ENCODE results near the gene MGMT. TPM values are rescaled to one million over a fixed set of nuclear protein-coding genes. Genes with fewer than 3 reads are reported as not detected.

Gene MGMT
- total and polyA plus RNA-seq, 2 donors (not counting 3 experiments of a cell fraction or from before 2014, with no cell fraction given): 15.0 to 15.2 TPM

DNA sequence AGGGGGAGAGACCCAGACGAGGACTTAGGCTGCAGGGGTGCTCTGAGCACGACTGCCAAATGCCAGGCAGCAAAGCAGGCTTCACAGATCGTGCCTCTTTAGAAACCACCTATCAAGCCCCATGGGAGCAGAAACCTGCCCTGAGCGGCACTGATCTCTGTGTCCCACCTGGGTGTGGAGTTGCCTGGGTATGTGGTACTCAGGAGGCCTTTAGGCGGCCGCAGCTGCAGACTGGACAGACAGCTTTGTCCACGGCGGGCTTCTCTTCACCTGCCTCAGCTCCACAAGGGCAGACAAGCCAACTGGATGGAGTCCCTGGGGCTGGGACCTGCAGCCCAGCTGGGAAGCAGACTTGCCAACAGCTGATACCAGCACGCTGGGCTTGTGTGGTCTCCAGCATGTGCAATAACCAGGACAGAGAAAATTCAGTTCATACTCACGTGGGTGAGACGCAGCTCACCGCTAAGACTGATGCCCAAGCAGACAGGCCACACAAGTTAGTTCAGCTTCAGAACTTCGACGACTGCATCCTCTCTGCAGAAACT is 333.8 kb downstream of the MGMT start:
- FAIRE-seq (no peak), DNase-seq (ENCODE audit: low read depth, low spot score) (no peak)
- Histone ChIP-seq H3K27me3 (ENCODE audit: control insufficient read depth in 2 of 2, insufficient read depth in 2 of 2, low read length in 2 of 2) (no peaks in the 10 kb centered on the region), H3K36me3 (ENCODE audit: control insufficient read depth in 2 of 2, extremely low read depth in 1 of 2, insufficient read depth in 2 of 2, low read length in 2 of 2) (no peaks in the 10 kb centered on the region), H3K9ac (replicated peaks; ENCODE audit: extremely low read depth, insufficient read depth, low read length) (no peak overlapping the region), H3K27ac (ENCODE audit: insufficient read depth, low read depth, low read length) (no peak overlapping the region), H3K9me3 (replicated peaks; ENCODE audit: control insufficient read depth, insufficient read depth, low read length) (peaks cover 2% of the 10 kb centered on the region), H4K20me1 (replicated peaks; ENCODE audit: control insufficient read depth, extremely low read depth, insufficient read depth, low read length) (no peaks in the 10 kb centered on the region), H3K4me2 (ENCODE audit: insufficient read depth, low read length) (no peak overlapping the region), H2AFZ (ENCODE audit: low read depth, low read length) (no peak overlapping the region), H3K4me1 (ENCODE audit: control insufficient read depth, extremely low read depth, insufficient read depth, low read length) (no peaks in the 10 kb centered on the region), H3K4me3 (replicated peaks in 1 of 3; ENCODE audit: insufficient read depth in 1 of 3, low read depth in 1 of 3, low read length in 3 of 3) (no peak overlapping the region), H3K9me1 (replicated peaks; ENCODE audit: control insufficient read depth, extremely low read depth, insufficient read depth, low read length) (no peaks in the 10 kb centered on the region), H3K79me2 (ENCODE audit: control insufficient read depth, insufficient read depth, low read length) (no peaks in the 10 kb centered on the region)
- intact Hi-C loops (cut with micrococcal nuclease) (no loop called here), dilution Hi-C loops (cut with MboI; ENCODE audit: extremely low pct_ligation_motif_present, low sequenced_read_pairs) (no loop called here)
- no TSS peak for BruUV-seq (replicated peaks)
- POLR2A ChIA-PET: no interaction called here
- TF ChIP-seq, protein P1, sequence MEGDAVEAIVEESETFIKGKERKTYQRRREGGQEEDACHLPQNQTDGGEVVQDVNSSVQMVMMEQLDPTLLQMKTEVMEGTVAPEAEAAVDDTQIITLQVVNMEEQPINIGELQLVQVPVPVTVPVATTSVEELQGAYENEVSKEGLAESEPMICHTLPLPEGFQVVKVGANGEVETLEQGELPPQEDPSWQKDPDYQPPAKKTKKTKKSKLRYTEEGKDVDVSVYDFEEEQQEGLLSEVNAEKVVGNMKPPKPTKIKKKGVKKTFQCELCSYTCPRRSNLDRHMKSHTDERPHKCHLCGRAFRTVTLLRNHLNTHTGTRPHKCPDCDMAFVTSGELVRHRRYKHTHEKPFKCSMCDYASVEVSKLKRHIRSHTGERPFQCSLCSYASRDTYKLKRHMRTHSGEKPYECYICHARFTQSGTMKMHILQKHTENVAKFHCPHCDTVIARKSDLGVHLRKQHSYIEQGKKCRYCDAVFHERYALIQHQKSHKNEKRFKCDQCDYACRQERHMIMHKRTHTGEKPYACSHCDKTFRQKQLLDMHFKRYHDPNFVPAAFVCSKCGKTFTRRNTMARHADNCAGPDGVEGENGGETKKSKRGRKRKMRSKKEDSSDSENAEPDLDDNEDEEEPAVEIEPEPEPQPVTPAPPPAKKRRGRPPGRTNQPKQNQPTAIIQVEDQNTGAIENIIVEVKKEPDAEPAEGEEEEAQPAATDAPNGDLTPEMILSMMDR (IDR thresholded peaks at IDR 0.05; ENCODE audit: extremely low read depth in 1 of 2, insufficient read depth in 1 of 2, low read depth in 1 of 2, low read length in 2 of 2): no peak
- no peak for TF ChIP-seq FOS (IDR thresholded peaks at IDR 0.05; ENCODE audit: borderline replicate concordance, insufficient read depth, low read length)
- TF ChIP-seq EZH2 (IDR thresholded peaks at IDR 0.05; ENCODE audit: borderline replicate concordance, low read depth, low read length, severe bottlenecking): no peak
- no peak for TF ChIP-seq MYC (IDR thresholded peaks at IDR 0.05; ENCODE audit: low read depth, low read length)
- TF ChIP-seq GATA2 (IDR thresholded peaks at IDR 0.05; ENCODE audit: insufficient read depth, insufficient read length, low read depth, low read length): no peak
- CTCF ChIA-PET: no interaction called here

DNA sequence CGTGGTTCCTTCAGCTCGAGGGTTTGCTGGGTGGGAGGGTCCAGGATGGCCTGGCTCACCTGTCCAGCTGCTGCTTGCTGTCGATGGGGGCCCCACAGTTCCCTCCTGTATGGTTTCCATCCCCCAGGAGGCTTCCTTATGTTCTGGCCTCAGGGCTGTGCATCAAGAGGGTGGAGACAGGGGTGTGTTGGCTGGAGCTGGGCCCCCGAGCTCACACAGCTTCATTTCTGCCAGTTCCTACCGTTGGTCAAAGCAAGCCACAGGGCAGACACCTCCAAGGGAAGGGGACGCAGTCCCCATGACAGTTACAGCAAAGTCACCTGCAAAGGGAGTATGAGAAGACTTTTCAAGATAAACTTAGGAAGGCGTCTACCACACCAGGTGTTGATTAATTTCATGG is 340.2 kb downstream of the MGMT start:
- H4K20me1 ChIP-seq (replicated peaks; ENCODE audit: control insufficient read depth, extremely low read depth, insufficient read depth, low read length): no peaks in the 10 kb centered on the region
- no peaks in the 10 kb centered on the region for H3K27me3 ChIP-seq (ENCODE audit: control insufficient read depth in 2 of 2, insufficient read depth in 2 of 2, low read length in 2 of 2)
- H3K9ac ChIP-seq (replicated peaks; ENCODE audit: extremely low read depth, insufficient read depth, low read length): no peak overlapping the region
- H3K27ac ChIP-seq (ENCODE audit: insufficient read depth, low read depth, low read length): no peak overlapping the region
- H2AFZ ChIP-seq (ENCODE audit: low read depth, low read length): no peak overlapping the region
- H3K4me1 ChIP-seq (ENCODE audit: control insufficient read depth, extremely low read depth, insufficient read depth, low read length): no peaks in the 10 kb centered on the region
- TF ChIP-seq POLR2AphosphoS5 (IDR thresholded peaks at IDR 0.05; ENCODE audit: insufficient read depth, low read depth, low read length): no peak
- TF ChIP-seq, protein P2, sequence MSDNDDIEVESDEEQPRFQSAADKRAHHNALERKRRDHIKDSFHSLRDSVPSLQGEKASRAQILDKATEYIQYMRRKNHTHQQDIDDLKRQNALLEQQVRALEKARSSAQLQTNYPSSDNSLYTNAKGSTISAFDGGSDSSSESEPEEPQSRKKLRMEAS (IDR thresholded peaks at IDR 0.05; ENCODE audit: insufficient read depth, insufficient read length): no peak
- no peak for TF ChIP-seq POLR2A (IDR thresholded peaks at IDR 0.05; ENCODE audit: low read depth, low read length)
- TF ChIP-seq GATA2 (IDR thresholded peaks at IDR 0.05; ENCODE audit: insufficient read depth, insufficient read length, low read depth, low read length): no peak
- TF ChIP-seq FOS (IDR thresholded peaks at IDR 0.05; ENCODE audit: borderline replicate concordance, insufficient read depth, low read length): no peak
- no peak for TF ChIP-seq EZH2 (IDR thresholded peaks at IDR 0.05; ENCODE audit: borderline replicate concordance, low read depth, low read length, severe bottlenecking)
- TF ChIP-seq MYC (IDR thresholded peaks at IDR 0.05; ENCODE audit: low read depth, low read length): no peak
- TF ChIP-seq, protein P1 (IDR thresholded peaks at IDR 0.05; ENCODE audit: extremely low read depth in 1 of 2, insufficient read depth in 1 of 2, low read depth in 1 of 2, low read length in 2 of 2): no peak
- TF ChIP-seq JUN (IDR thresholded peaks at IDR 0.05; ENCODE audit: borderline replicate concordance, insufficient read depth, insufficient read length, low read depth): no peak
- H3K9me3 ChIP-seq (replicated peaks; ENCODE audit: control insufficient read depth, insufficient read depth, low read length): peaks cover 4% of the 10 kb centered on the region
- no peak for DNase-seq (ENCODE audit: low read depth, low spot score)
- no peak overlapping the region for H3K4me2 ChIP-seq (ENCODE audit: insufficient read depth, low read length)
- H3K36me3 ChIP-seq (ENCODE audit: control insufficient read depth in 2 of 2, extremely low read depth in 1 of 2, insufficient read depth in 2 of 2, low read length in 2 of 2): no peaks in the 10 kb centered on the region
- no peaks in the 10 kb centered on the region for H3K9me1 ChIP-seq (replicated peaks; ENCODE audit: control insufficient read depth, extremely low read depth, insufficient read depth, low read length)
- dilution Hi-C loops (cut with MboI; ENCODE audit: extremely low pct_ligation_motif_present, low sequenced_read_pairs): no loop called here
- no TSS peak for BruUV-seq (replicated peaks)
- FAIRE-seq: no peak
- H3K4me3 ChIP-seq (replicated peaks in 1 of 3; ENCODE audit: insufficient read depth in 1 of 3, low read depth in 1 of 3, low read length in 3 of 3): no peak overlapping the region
- POLR2A ChIA-PET: no interaction called here
- intact Hi-C loops (cut with micrococcal nuclease): no loop called here
- CTCF ChIA-PET: no interaction called here
- H3K79me2 ChIP-seq (ENCODE audit: control insufficient read depth, insufficient read depth, low read length): no peaks in the 10 kb centered on the region
